Keratinocyte (primary cell): ENCODE results near the gene C1orf52. TPM values are rescaled to one million over a fixed set of nuclear protein-coding genes. Genes with fewer than 3 reads are reported as not detected.

ENCODE experiments used
- DNase-seq: peaks from one replicate; pipeline ENCODE4 v3.0.0-alpha.2; 2011; ENCODE audit warnings: low read depth, missing footprints, low spot score
- FAIRE-seq: peaks from 2 replicates; lab custom pipeline; 2011; peaks lifted over from hg19 to GRCh38; lab: Jason Lieb, UNC
- H2AFZ ChIP-seq: 2 replicates; pipeline ENCODE4 v1.6.0; 2012; ENCODE audit warnings: low read length, control low read depth, inconsistent platforms; ENCODE audit not compliant: control insufficient read depth
- H3K27ac ChIP-seq: 2 replicates; pipeline ENCODE4 v1.5.1; 2011; ENCODE audit warnings: low read length; ENCODE audit not compliant: control insufficient read depth, insufficient read depth
- H3K27me3 ChIP-seq: 3 replicates; pipeline ENCODE4 v1.6.0; 2011; ENCODE audit warnings: low read length; ENCODE audit not compliant: control insufficient read depth, insufficient read depth; ENCODE audit errors: extremely low read depth
- H3K36me3 ChIP-seq, 2 experiments: 2 replicates in 1 of 2; 3 replicates in 1 of 2; pipeline ENCODE4 v1.5.1; 2011; ENCODE audit warnings: low read length in 2 of 2, mild to moderate bottlenecking in 1 of 2; ENCODE audit not compliant: control insufficient read depth in 2 of 2, insufficient read depth in 2 of 2; ENCODE audit errors: extremely low read depth in 1 of 2
- H3K4me1 ChIP-seq: 3 replicates; pipeline ENCODE4 v1.5.1; 2011; ENCODE audit warnings: low read length; ENCODE audit not compliant: control insufficient read depth, insufficient read depth; ENCODE audit errors: extremely low read depth
- H3K4me2 ChIP-seq: 3 replicates; pipeline ENCODE4 v1.6.0; 2011; ENCODE audit warnings: low read depth, low read length; ENCODE audit not compliant: control insufficient read depth, insufficient read depth; ENCODE audit errors: extremely low read depth
- H3K4me3 ChIP-seq, 3 experiments: fragments of 200-600 bp in 1 of 3; sonication (generic) in 1 of 3; 2 replicates in 2 of 3; 3 replicates in 1 of 3; pipeline ENCODE4 v1.5.1; 2011 to 2016; ENCODE audit warnings: low read length in 3 of 3, mild to moderate bottlenecking in 3 of 3, control low read depth in 2 of 3, inconsistent platforms in 1 of 3, low read depth in 1 of 3, mixed read lengths in 1 of 3, mixed run types in 1 of 3, moderate library complexity in 1 of 3; ENCODE audit not compliant: control insufficient read depth in 2 of 3, insufficient read depth in 2 of 3; ENCODE audit errors: extremely low read depth in 1 of 3
- H3K79me2 ChIP-seq: 2 replicates; pipeline ENCODE4 v1.6.0; 2012; ENCODE audit warnings: low read length; ENCODE audit not compliant: control insufficient read depth, insufficient read depth
- H3K9ac ChIP-seq: 3 replicates; pipeline ENCODE4 v1.6.0; 2011; ENCODE audit warnings: low read length; ENCODE audit not compliant: control insufficient read depth, insufficient read depth; ENCODE audit errors: extremely low read depth
- H3K9me1 ChIP-seq: 3 replicates; pipeline ENCODE4 v1.6.0; 2011; ENCODE audit warnings: low read length; ENCODE audit not compliant: control insufficient read depth, insufficient read depth; ENCODE audit errors: extremely low read depth
- H3K9me3 ChIP-seq: 2 replicates; pipeline ENCODE4 v1.5.1; 2012; ENCODE audit warnings: low read depth, low read length; ENCODE audit not compliant: control insufficient read depth
- H4K20me1 ChIP-seq: 3 replicates; pipeline ENCODE4 v1.6.0; 2011; ENCODE audit warnings: low read length; ENCODE audit not compliant: control insufficient read depth, insufficient read depth; ENCODE audit errors: extremely low read depth
- EZH2 ChIP-seq: IDR thresholded peaks from one replicate; pipeline ENCODE4 v1.6.1; 2012; ENCODE audit warnings: inconsistent platforms, mild to moderate bottlenecking, low read length, moderate library complexity
- dilution Hi-C: fragments of 300-500 bp; cut with MboI; formaldehyde crosslinking; loops from one replicate; pipeline ENCODE4 v1.7.0; 2020; ENCODE audit warnings: low sequenced_read_pairs; ENCODE audit not compliant: extremely low pct_ligation_motif_present
- polyA plus RNA-seq, 5 experiments: library from polyadenylated mRNA; depleted of rRNA in 3 of 5; stranded (reverse) in 3 of 5; stranded (forward) in 1 of 5; unstranded in 1 of 5; fragments of >200 nt; gene quantifications; 1 replicate in 1 of 5; 2 replicates in 3 of 5; 3 replicates in 1 of 5; pipeline versions ENCODE4 v1.2.1 to v1.2.3, GENCODE V29; 2011 to 2012; ENCODE audit warnings: missing spikeins in 2 of 5, low read depth in 1 of 5, low replicate concordance in 1 of 5
- TF ChIP-seq, protein P1 (sequence below), 3 experiments: IDR thresholded peaks in 1 of 3; conservative IDR thresholded peaks in 1 of 3; optimal IDR thresholded peaks in 1 of 3; 2 replicates in 2 of 3; 3 replicates in 1 of 3; pipeline versions ENCODE3 to v1.5.1; 2011; ENCODE audit warnings: low read length in 3 of 3, mild to moderate bottlenecking in 3 of 3, moderate library complexity in 2 of 3, control low read depth in 1 of 3, inconsistent platforms in 1 of 3; ENCODE audit not compliant: insufficient read depth in 2 of 3; ENCODE audit errors: extremely low read depth in 1 of 3

Gene C1orf52
- polyA plus RNA-seq, 1 donor (not counting 4 experiments of a cell fraction or from before 2014, with no cell fraction given) = 27.3 TPM

DNA sequence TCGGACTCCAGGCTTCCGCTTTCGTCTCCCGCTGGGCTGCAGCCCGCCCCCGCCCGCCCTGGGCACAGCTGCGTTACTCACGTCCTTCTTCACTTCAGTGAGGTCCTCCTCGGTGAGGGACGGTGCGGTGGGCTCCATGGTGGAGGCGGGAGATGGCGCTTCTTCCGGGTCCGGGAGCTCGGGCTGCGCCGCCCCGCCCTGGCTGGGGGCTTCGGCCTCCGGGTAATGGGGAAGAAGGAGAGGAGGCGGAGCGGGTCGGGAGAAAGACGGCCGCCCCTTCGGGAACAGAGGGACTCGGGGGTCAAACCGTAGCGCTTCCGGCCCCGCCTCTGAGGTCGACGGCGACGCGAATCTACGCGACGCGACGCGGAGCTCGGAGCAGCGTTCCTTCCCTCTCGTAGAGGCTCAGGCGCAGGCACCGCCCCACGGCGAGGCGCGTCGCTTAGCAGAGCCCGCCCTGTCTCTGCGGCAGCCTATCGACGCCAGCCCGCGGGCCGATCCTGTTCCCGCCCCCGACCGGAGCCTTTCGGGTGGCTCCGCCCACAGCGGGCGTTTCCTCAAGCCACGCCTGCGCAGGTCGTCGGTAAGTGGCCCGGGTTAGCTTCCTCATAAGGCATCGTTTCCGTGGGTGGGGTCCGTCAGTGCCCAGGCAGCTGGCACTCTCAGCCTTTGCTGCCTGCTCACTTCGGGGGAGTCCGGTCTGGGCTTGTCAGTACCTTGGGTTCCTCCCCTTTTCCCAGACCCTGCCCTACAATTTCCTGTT is 16.9 kb upstream of the C1orf52 start, which contains the start of gene BCL10:
TSS of gene BCL10 (minus strand) at position 418 of the 763 bp plus-strand sequence. CDS start at position 138, 280 bp downstream.
- dilution Hi-C loops = no loop called here
- peaks cover 49% of the 10 kb centered on the region for H3K4me1 ChIP-seq

DNA sequence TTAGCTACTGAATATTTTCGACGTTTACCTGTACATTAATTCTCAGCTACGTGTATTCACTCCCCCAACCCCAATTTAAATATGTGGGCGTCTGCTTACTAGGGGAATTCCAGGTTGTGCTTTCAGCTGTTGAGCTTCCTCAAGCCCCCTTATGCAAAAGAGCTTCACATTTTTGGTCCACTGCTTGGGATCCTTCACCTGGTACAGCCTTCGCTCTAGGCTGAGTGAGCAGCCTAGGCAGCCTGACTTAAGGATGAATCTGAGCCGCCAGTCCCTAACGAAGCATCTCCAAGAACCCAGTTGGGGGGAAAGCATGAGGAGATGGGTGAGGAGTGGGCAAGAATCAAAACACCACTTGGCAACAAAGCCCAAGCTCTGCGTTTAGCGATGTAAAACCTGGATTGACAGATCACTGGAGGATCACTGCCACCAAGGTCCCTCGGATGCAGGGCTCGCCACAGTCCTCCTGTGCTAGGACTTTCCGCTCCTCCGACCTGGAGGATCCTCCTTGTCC is 16.3 kb upstream of the C1orf52 start:
- H4K20me1 ChIP-seq = peaks cover 1% of the 10 kb centered on the region
- peak overlapping the region; percentile 99 for H3K27ac ChIP-seq
- H3K9me1 ChIP-seq = peaks cover 5% of the 10 kb centered on the region
- no peaks in the 10 kb centered on the region for H3K9me3 ChIP-seq
- peak overlapping the region; percentile 100 for H3K9ac ChIP-seq
- no peaks in the 10 kb centered on the region for H3K27me3 ChIP-seq
- DNase-seq (no peak), FAIRE-seq (peak; percentile 43)
- H3K4me2 ChIP-seq = peak overlapping the region; percentile 93
- TF ChIP-seq EZH2 = no peak
- TF ChIP-seq, protein P1, sequence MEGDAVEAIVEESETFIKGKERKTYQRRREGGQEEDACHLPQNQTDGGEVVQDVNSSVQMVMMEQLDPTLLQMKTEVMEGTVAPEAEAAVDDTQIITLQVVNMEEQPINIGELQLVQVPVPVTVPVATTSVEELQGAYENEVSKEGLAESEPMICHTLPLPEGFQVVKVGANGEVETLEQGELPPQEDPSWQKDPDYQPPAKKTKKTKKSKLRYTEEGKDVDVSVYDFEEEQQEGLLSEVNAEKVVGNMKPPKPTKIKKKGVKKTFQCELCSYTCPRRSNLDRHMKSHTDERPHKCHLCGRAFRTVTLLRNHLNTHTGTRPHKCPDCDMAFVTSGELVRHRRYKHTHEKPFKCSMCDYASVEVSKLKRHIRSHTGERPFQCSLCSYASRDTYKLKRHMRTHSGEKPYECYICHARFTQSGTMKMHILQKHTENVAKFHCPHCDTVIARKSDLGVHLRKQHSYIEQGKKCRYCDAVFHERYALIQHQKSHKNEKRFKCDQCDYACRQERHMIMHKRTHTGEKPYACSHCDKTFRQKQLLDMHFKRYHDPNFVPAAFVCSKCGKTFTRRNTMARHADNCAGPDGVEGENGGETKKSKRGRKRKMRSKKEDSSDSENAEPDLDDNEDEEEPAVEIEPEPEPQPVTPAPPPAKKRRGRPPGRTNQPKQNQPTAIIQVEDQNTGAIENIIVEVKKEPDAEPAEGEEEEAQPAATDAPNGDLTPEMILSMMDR (optimal IDR thresholded peaks at IDR 0.05 in 1 of 3, IDR thresholded peaks at IDR 0.05 in 1 of 3, conservative IDR thresholded peaks at IDR 0.05 in 1 of 3; ENCODE audit: extremely low read depth in 1 of 3, insufficient read depth in 2 of 3, low read length in 3 of 3) = no peak
- dilution Hi-C loops = no loop called here
- H3K4me1 ChIP-seq = peaks cover 46% of the 10 kb centered on the region
- H2AFZ ChIP-seq = peak overlapping the region; percentile 54
- peak overlapping the region; percentile 77 to 100 (median 96) for H3K4me3 ChIP-seq
- peaks cover 4 to 6% of the 10 kb centered on the region in 2 experiments for H3K36me3 ChIP-seq
- peaks cover 56% of the 10 kb centered on the region for H3K79me2 ChIP-seq

More for the DNA sequence above, 16.9 kb upstream of the C1orf52 start, which contains the start of gene BCL10:
- Histone ChIP-seq H3K9me3 (no peaks in the 10 kb centered on the region), H3K9me1 (peaks cover 5% of the 10 kb centered on the region), H3K4me2 (peak within 1 kb of the TSS; percentile 93), H3K4me3 (peak within 1 kb of the TSS; percentile 77 to 100 (median 96)), H3K27me3 (no peaks in the 10 kb centered on the region), H4K20me1 (no peaks in the 10 kb centered on the region), H2AFZ (peak within 1 kb of the TSS; percentile 54), H3K27ac (peak within 1 kb of the TSS; percentile 99), H3K79me2 (peaks cover 50% of the 10 kb centered on the region), H3K36me3 (peaks cover 0 to 3% of the 10 kb centered on the region in 2 experiments), H3K9ac (peak within 1 kb of the TSS; percentile 100)
- peak; percentile 86 for FAIRE-seq
- TF ChIP-seq EZH2 = no peak
- TF ChIP-seq, protein P1 (optimal IDR thresholded peaks at IDR 0.05 in 1 of 3, IDR thresholded peaks at IDR 0.05 in 1 of 3, conservative IDR thresholded peaks at IDR 0.05 in 1 of 3; ENCODE audit: extremely low read depth in 1 of 3, insufficient read depth in 2 of 3, low read length in 3 of 3) = no peak
- DNase-seq = peak; percentile 96
